ENCODE measurements around the gene ZNF394. TPM values are rescaled to one million over a fixed set of nuclear protein-coding genes. Genes with fewer than 3 reads are reported as not detected.

The ZNF394 gene
- polyA plus RNA-seq, 1 donor (not counting 4 experiments of a cell fraction or from before 2014, with no cell fraction given), result 10.1 TPM

DNA sequence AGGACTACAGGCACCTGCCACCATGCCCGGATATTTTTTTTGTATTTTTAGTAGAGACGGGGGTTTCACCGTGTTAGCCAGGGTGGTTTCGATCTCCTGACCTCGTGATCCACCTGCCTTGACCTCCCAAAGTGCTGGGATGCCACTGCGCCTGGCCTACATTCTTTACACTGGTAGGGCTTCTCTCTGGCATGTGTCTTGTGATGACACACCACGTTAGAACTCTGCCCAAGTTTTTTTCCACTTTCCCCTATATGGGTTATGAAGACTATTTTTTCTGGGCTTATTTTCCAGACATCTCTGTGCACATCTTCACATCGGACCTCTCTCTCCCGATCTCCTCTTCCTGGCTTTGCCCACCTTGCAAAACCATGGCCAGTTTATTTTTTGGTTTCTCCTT lies 41.1 kb upstream of the ZNF394 start:
- TF ChIP-seq, protein P1, sequence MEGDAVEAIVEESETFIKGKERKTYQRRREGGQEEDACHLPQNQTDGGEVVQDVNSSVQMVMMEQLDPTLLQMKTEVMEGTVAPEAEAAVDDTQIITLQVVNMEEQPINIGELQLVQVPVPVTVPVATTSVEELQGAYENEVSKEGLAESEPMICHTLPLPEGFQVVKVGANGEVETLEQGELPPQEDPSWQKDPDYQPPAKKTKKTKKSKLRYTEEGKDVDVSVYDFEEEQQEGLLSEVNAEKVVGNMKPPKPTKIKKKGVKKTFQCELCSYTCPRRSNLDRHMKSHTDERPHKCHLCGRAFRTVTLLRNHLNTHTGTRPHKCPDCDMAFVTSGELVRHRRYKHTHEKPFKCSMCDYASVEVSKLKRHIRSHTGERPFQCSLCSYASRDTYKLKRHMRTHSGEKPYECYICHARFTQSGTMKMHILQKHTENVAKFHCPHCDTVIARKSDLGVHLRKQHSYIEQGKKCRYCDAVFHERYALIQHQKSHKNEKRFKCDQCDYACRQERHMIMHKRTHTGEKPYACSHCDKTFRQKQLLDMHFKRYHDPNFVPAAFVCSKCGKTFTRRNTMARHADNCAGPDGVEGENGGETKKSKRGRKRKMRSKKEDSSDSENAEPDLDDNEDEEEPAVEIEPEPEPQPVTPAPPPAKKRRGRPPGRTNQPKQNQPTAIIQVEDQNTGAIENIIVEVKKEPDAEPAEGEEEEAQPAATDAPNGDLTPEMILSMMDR (optimal IDR thresholded peaks at IDR 0.05 in 1 of 3, IDR thresholded peaks at IDR 0.05 in 1 of 3, conservative IDR thresholded peaks at IDR 0.05 in 1 of 3; ENCODE audit: extremely low read depth in 1 of 3, insufficient read depth in 2 of 3, low read length in 3 of 3), result no peak
- no peak for TF ChIP-seq EZH2 (IDR thresholded peaks at IDR 0.05; ENCODE audit: low read length)
- no peaks in the 10 kb centered on the region for H3K36me3 ChIP-seq (ENCODE audit: control insufficient read depth in 2 of 2, extremely low read depth in 1 of 2, insufficient read depth in 2 of 2, low read length in 2 of 2)
- H3K79me2 ChIP-seq (ENCODE audit: control insufficient read depth, insufficient read depth, low read length), result no peaks in the 10 kb centered on the region
- no peaks in the 10 kb centered on the region for H3K4me1 ChIP-seq (ENCODE audit: control insufficient read depth, extremely low read depth, insufficient read depth, low read length)
- H2AFZ ChIP-seq (ENCODE audit: control insufficient read depth, low read length), result no peak overlapping the region
- H3K27ac ChIP-seq (ENCODE audit: control insufficient read depth, insufficient read depth, low read length), result no peak overlapping the region
- DNase-seq (ENCODE audit: low read depth, low spot score), result no peak
- no peak for FAIRE-seq
- no peak overlapping the region for H3K4me2 ChIP-seq (ENCODE audit: control insufficient read depth, extremely low read depth, insufficient read depth, low read depth, low read length)
- H3K27me3 ChIP-seq (ENCODE audit: control insufficient read depth, extremely low read depth, insufficient read depth, low read length), result no peaks in the 10 kb centered on the region
- no peak overlapping the region for H3K4me3 ChIP-seq (ENCODE audit: control insufficient read depth in 2 of 3, extremely low read depth in 1 of 3, insufficient read depth in 2 of 3, low read depth in 1 of 3, low read length in 3 of 3)
- H3K9ac ChIP-seq (ENCODE audit: control insufficient read depth, extremely low read depth, insufficient read depth, low read length), result no peak overlapping the region
- H3K9me3 ChIP-seq (ENCODE audit: control insufficient read depth, low read depth, low read length), result peaks cover 6% of the 10 kb centered on the region
- no peaks in the 10 kb centered on the region for H4K20me1 ChIP-seq (ENCODE audit: control insufficient read depth, extremely low read depth, insufficient read depth, low read length)
- dilution Hi-C loops (cut with MboI; ENCODE audit: extremely low pct_ligation_motif_present, low sequenced_read_pairs), result no loop called here
- H3K9me1 ChIP-seq (ENCODE audit: control insufficient read depth, extremely low read depth, insufficient read depth, low read length), result no peaks in the 10 kb centered on the region

DNA sequence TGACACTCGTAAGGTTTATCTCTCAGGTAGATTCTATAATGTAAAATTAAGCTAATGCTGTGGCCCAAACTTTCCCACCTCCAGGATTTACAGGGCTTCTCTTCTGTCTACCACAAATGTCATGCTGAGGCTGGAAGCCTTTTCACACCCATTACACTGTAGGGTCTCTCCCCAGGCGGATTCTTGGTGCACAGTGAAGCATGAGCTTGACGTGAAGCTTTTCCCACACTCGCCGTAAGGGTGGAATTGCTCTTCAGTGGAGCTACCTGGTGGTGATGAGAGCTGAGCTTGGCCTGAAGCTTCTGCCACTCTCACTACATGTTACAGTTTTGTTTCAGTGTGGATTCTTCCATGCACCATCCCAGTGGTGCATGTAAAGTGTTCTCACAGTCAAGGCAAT lies 40.5 kb upstream of the ZNF394 start:
- Histone ChIP-seq H3K36me3 (ENCODE audit: control insufficient read depth in 2 of 2, extremely low read depth in 1 of 2, insufficient read depth in 2 of 2, low read length in 2 of 2) (no peaks in the 10 kb centered on the region), H3K79me2 (ENCODE audit: control insufficient read depth, insufficient read depth, low read length) (no peaks in the 10 kb centered on the region), H3K27ac (ENCODE audit: control insufficient read depth, insufficient read depth, low read length) (no peak overlapping the region), H3K4me2 (ENCODE audit: control insufficient read depth, extremely low read depth, insufficient read depth, low read depth, low read length) (no peak overlapping the region), H2AFZ (ENCODE audit: control insufficient read depth, low read length) (no peak overlapping the region), H3K4me3 (ENCODE audit: control insufficient read depth in 2 of 3, extremely low read depth in 1 of 3, insufficient read depth in 2 of 3, low read depth in 1 of 3, low read length in 3 of 3) (no peak overlapping the region), H3K9ac (ENCODE audit: control insufficient read depth, extremely low read depth, insufficient read depth, low read length) (no peak overlapping the region), H3K4me1 (ENCODE audit: control insufficient read depth, extremely low read depth, insufficient read depth, low read length) (no peaks in the 10 kb centered on the region), H3K9me3 (ENCODE audit: control insufficient read depth, low read depth, low read length) (peaks cover 6% of the 10 kb centered on the region), H3K9me1 (ENCODE audit: control insufficient read depth, extremely low read depth, insufficient read depth, low read length) (no peaks in the 10 kb centered on the region), H3K27me3 (ENCODE audit: control insufficient read depth, extremely low read depth, insufficient read depth, low read length) (no peaks in the 10 kb centered on the region), H4K20me1 (ENCODE audit: control insufficient read depth, extremely low read depth, insufficient read depth, low read length) (no peaks in the 10 kb centered on the region)
- TF ChIP-seq, protein P1 (optimal IDR thresholded peaks at IDR 0.05 in 1 of 3, IDR thresholded peaks at IDR 0.05 in 1 of 3, conservative IDR thresholded peaks at IDR 0.05 in 1 of 3; ENCODE audit: extremely low read depth in 1 of 3, insufficient read depth in 2 of 3, low read length in 3 of 3), result no peak
- no peak for TF ChIP-seq EZH2 (IDR thresholded peaks at IDR 0.05; ENCODE audit: low read length)
- DNase-seq (ENCODE audit: low read depth, low spot score), result no peak
- no peak for FAIRE-seq
- dilution Hi-C loops (cut with MboI; ENCODE audit: extremely low pct_ligation_motif_present, low sequenced_read_pairs), result no loop called here
